BLaER1 treated with 17β-estradiol and CSF1 and Interleukin-3, amounts not matched to agents 10 nM and 100 nM (cell line): ENCODE measurements around the gene HPS5.

Experiments used
- H3K27ac ChIP-seq, 11 experiments: shearing (Covaris generic); formaldehyde crosslinking; 2 replicates each; pipeline ENCODE4 v1.8.1; 2022
- H3K27me3 ChIP-seq, 11 experiments: shearing (Covaris generic); formaldehyde crosslinking; 2 replicates each; pipeline ENCODE4 v1.8.1; 2022
- H3K36me3 ChIP-seq, 11 experiments: shearing (Covaris generic); formaldehyde crosslinking; 2 replicates each; pipeline ENCODE4 v1.8.1; 2022
- H3K4me1 ChIP-seq, 10 experiments: shearing (Covaris generic); formaldehyde crosslinking; 2 replicates each; pipeline ENCODE4 v1.8.1; 2022
- H3K4me2 ChIP-seq, 11 experiments: shearing (Covaris generic); formaldehyde crosslinking; 2 replicates each; pipeline ENCODE4 v1.8.1; 2022
- H3K4me3 ChIP-seq, 10 experiments: shearing (Covaris generic); formaldehyde crosslinking; 2 replicates each; pipeline ENCODE4 v1.8.1; 2022
- H3K9ac ChIP-seq, 11 experiments: shearing (Covaris generic); formaldehyde crosslinking; 2 replicates each; pipeline ENCODE4 v1.8.1; 2022
- H3K9me3 ChIP-seq, 11 experiments: shearing (Covaris generic); formaldehyde crosslinking; replicated peaks in 1 of 11; 2 replicates each; pipeline ENCODE4 v1.8.1; 2022
- H4K20me1 ChIP-seq, 11 experiments: shearing (Covaris generic); formaldehyde crosslinking; 2 replicates each; pipeline ENCODE4 v1.8.1; 2022
- Cebpa-rat ChIP-seq, 11 experiments: shearing (Covaris generic); IDR thresholded peaks; 2 replicates each; pipeline ENCODE4 v1.8.1; 2022

HPS5 gene

GRCh38 chr11:18245396-18245795 is 76.5 kb downstream of the HPS5 start:
- Histone ChIP-seq H3K9me3 (peaks cover 7 to 38% (median 19%) of the 10 kb centered on the region in 11 experiments; a peak in 20 of 22 replicates), H3K27ac (no peak overlapping the region), H3K27me3 (no peaks in the 10 kb centered on the region), H3K4me3 (no peak overlapping the region), H4K20me1 (no peaks in the 10 kb centered on the region), H3K4me2 (peak overlapping the region in 8 of 11 experiments; percentile 4 to 68 (median 32); a peak in 11 of 22 replicates), H3K36me3 (no peaks in the 10 kb centered on the region), H3K4me1 (peaks cover 0 to 25% (median 15%) of the 10 kb centered on the region in 10 experiments; a peak in 13 of 20 replicates), H3K9ac (no peak overlapping the region)
- TF ChIP-seq Cebpa-rat (IDR thresholded peaks at IDR 0.05): no peak

GRCh38 chr11:18243783-18244362 is 78.1 kb downstream of the HPS5 start:
- TF ChIP-seq Cebpa-rat (IDR thresholded peaks at IDR 0.05): no peak
- Histone ChIP-seq H3K9ac (no peak overlapping the region), H4K20me1 (no peaks in the 10 kb centered on the region), H3K27ac (no peak overlapping the region), H3K4me1 (peaks cover 0 to 25% (median 15%) of the 10 kb centered on the region in 10 experiments; a peak in 13 of 20 replicates), H3K36me3 (no peaks in the 10 kb centered on the region), H3K4me3 (0 out of 20 replicates have a peak overlapping the region, but pooled peaks of 1 of the 10 experiments have one; percentile 10), H3K9me3 (peaks cover 7 to 38% (median 19%) of the 10 kb centered on the region in 11 experiments; a peak in 20 of 22 replicates), H3K27me3 (no peaks in the 10 kb centered on the region), H3K4me2 (peak overlapping the region in 6 of 11 experiments; percentile 20 to 68 (median 46); a peak in 7 of 22 replicates)

- Histone ChIP-seq H3K4me1 (peaks cover 0 to 20% (median 9%) of the 10 kb centered on the region in 10 experiments; a peak in 12 of 20 replicates), H3K27ac (no peak overlapping the region), H3K4me2 (no peak overlapping the region), H4K20me1 (no peaks in the 10 kb centered on the region), H3K27me3 (no peaks in the 10 kb centered on the region), H3K9me3 (peaks cover 7 to 34% (median 17%) of the 10 kb centered on the region in 11 experiments; a peak in 20 of 22 replicates), H3K9ac (no peak overlapping the region), H3K4me3 (no peak overlapping the region), H3K36me3 (no peaks in the 10 kb centered on the region)
- no peak for TF ChIP-seq Cebpa-rat (IDR thresholded peaks at IDR 0.05)
Observed at GRCh38 chr11:18239655-18240054, 82.3 kb downstream of the HPS5 start.

- no peak within 1 kb of the TSS for H3K9ac ChIP-seq
Observed at GRCh38 chr11:18236664-18237356, 85.1 kb downstream of the HPS5 start, which contains the start of gene SAA4. TSS of gene SAA4 (minus strand) at chr11:18236802. CDS start at chr11:18235926, 876 bp downstream.

GRCh38 chr11:18235394-18236334 is 86.3 kb downstream of the HPS5 start:
- Histone ChIP-seq H3K36me3 (no peaks in the 10 kb centered on the region), H4K20me1 (no peaks in the 10 kb centered on the region), H3K4me1 (peaks cover 0 to 9% (median 6%) of the 10 kb centered on the region in 10 experiments; a peak in 8 of 20 replicates), H3K27me3 (no peaks in the 10 kb centered on the region), H3K4me3 (no peak overlapping the region), H3K4me2 (peak overlapping the region in 4 of 11 experiments; percentile 6 to 28 (median 9); a peak in 3 of 22 replicates), H3K9ac (no peak overlapping the region), H3K27ac (no peak overlapping the region), H3K9me3 (peaks cover 0 to 9% (median under 1%) of the 10 kb centered on the region in 11 experiments; a peak in 7 of 22 replicates)
- TF ChIP-seq Cebpa-rat (IDR thresholded peaks at IDR 0.05): no peak

More at GRCh38 chr11:18236664-18237356, 85.1 kb downstream of the HPS5 start, which contains the start of gene SAA4:
- Histone ChIP-seq H3K36me3 (no peaks in the 10 kb centered on the region), H3K9me3 (peaks cover 0 to 15% (median 6%) of the 10 kb centered on the region in 11 experiments; a peak in 8 of 22 replicates), H3K4me3 (no peak within 1 kb of the TSS), H3K4me2 (peak within 1 kb of the TSS in 4 of 11 experiments; percentile 6 to 28 (median 9); a peak in 3 of 22 replicates), H3K27ac (no peak within 1 kb of the TSS), H3K27me3 (no peaks in the 10 kb centered on the region), H3K4me1 (peaks cover 0 to 9% (median 6%) of the 10 kb centered on the region in 10 experiments; a peak in 8 of 20 replicates), H4K20me1 (no peaks in the 10 kb centered on the region)
- no peak for TF ChIP-seq Cebpa-rat (IDR thresholded peaks at IDR 0.05)

GRCh38 chr11:18233912-18234311 is 88.0 kb downstream of the HPS5 start:
- TF ChIP-seq Cebpa-rat (IDR thresholded peaks at IDR 0.05): no peak
- Histone ChIP-seq H4K20me1 (no peaks in the 10 kb centered on the region), H3K27ac (no peak overlapping the region), H3K36me3 (no peaks in the 10 kb centered on the region), H3K4me2 (no peak overlapping the region), H3K9ac (no peak overlapping the region), H3K27me3 (no peaks in the 10 kb centered on the region), H3K4me1 (peaks cover 0 to 13% (median 7%) of the 10 kb centered on the region in 10 experiments; a peak in 10 of 20 replicates), H3K9me3 (peaks cover 0 to 8% (median 0%) of the 10 kb centered on the region in 11 experiments; a peak in 1 of 22 replicates), H3K4me3 (no peak overlapping the region)

GRCh38 chr11:18230859-18231258 is 91.1 kb downstream of the HPS5 start:
- H3K9ac ChIP-seq: no peak overlapping the region
- no peak overlapping the region for H3K4me2 ChIP-seq
- no peaks in the 10 kb centered on the region for H3K27me3 ChIP-seq
- no peaks in the 10 kb centered on the region for H4K20me1 ChIP-seq
- no peaks in the 10 kb centered on the region for H3K36me3 ChIP-seq
- H3K27ac ChIP-seq: no peak overlapping the region
- TF ChIP-seq Cebpa-rat (IDR thresholded peaks at IDR 0.05): no peak
- H3K4me3 ChIP-seq: no peak overlapping the region
- peaks cover 0 to 11% (median 7%) of the 10 kb centered on the region in 10 experiments; a peak in 10 of 20 replicates for H3K4me1 ChIP-seq
- H3K9me3 ChIP-seq: peaks cover 0 to 8% (median 0%) of the 10 kb centered on the region in 11 experiments; a peak in 2 of 22 replicates

GRCh38 chr11:18229501-18229900 is 92.4 kb downstream of the HPS5 start:
- Histone ChIP-seq H3K9ac (no peak overlapping the region), H3K4me2 (peak overlapping the region in 9 of 11 experiments; percentile 0 to 39 (median 21); a peak in 6 of 22 replicates), H3K27ac (no peak overlapping the region), H4K20me1 (no peaks in the 10 kb centered on the region), H3K36me3 (no peaks in the 10 kb centered on the region), H3K27me3 (no peaks in the 10 kb centered on the region), H3K4me3 (no peak overlapping the region), H3K4me1 (peaks cover 0 to 6% (median 4%) of the 10 kb centered on the region in 10 experiments; a peak in 5 of 20 replicates), H3K9me3 (peaks cover 0 to 8% (median 0%) of the 10 kb centered on the region in 11 experiments; a peak in 2 of 22 replicates)
- TF ChIP-seq Cebpa-rat (IDR thresholded peaks at IDR 0.05): no peak
